Breast epithelium (tissue), 3 donors: ENCODE data around the gene NUB1.

ENCODE experiments used
- CTCF ChIP-seq, 3 donors: fragments of 450-650 bp; IDR thresholded peaks; one replicate each; pipeline ENCODE4 v1.5.1; 2016 to 2017; ENCODE audit warnings: antibody characterized with exemption in 3 of 3, mild to moderate bottlenecking in 3 of 3, moderate library complexity in 3 of 3
- POLR2A ChIP-seq: fragments of 450-650 bp; IDR thresholded peaks from one replicate; pipeline ENCODE4 v1.6.1; 2016; ENCODE audit warnings: antibody characterized with exemption, mild to moderate bottlenecking, moderate library complexity
- POLR2AphosphoS5 ChIP-seq, 3 donors: sonication (generic); formaldehyde crosslinking; IDR thresholded peaks; one replicate each; pipeline ENCODE4 v1.6.1; 2017; ENCODE audit warnings: antibody characterized with exemption in 3 of 3

- TF ChIP-seq POLR2AphosphoS5 (IDR thresholded peaks at IDR 0.05) (peak in 1 of 3 donors; percentile 21), CTCF (IDR thresholded peaks at IDR 0.05) (no peak), POLR2A (peak; percentile 14)
These were observed 69.1 kb downstream of the NUB1 start for GRCh38 chr7:151410405-151411390.
